Effector memory CD8-positive, alpha-beta T cell (primary cell): ENCODE data around the gene HDAC3.

Experiments used
- ATAC-seq: fragments of 150-1000 bp; cut with Tn5 transposase; replicated peaks from 2 replicates; pipeline ENCODE4 v1.10.0; 2021; ENCODE audit warnings: mild to moderate bottlenecking, moderate library complexity
- DNase-seq, 3 experiments: peaks; one replicate each; pipeline ENCODE4 v3.0.0; 2021
- H3K27ac Mint-ChIP-seq, 2 donors: one replicate each; pipeline ENCODE4 v1.8.0; 2022; ENCODE audit warnings: mild to moderate bottlenecking in 2 of 2, mixed read lengths in 2 of 2, moderate library complexity in 2 of 2
- H3K27me3 Mint-ChIP-seq, 2 donors: one replicate each; pipeline ENCODE4 v1.8.0; 2022; ENCODE audit warnings: mixed read lengths in 2 of 2
- H3K36me3 Mint-ChIP-seq: one replicate; pipeline ENCODE4 v1.8.0; 2022; ENCODE audit warnings: mild to moderate bottlenecking, moderate library complexity, mixed read lengths; ENCODE audit not compliant: insufficient read depth
- H3K4me1 Mint-ChIP-seq, 2 donors: one replicate each; pipeline ENCODE4 v1.8.0; 2022; ENCODE audit warnings: low read depth in 2 of 2, mixed read lengths in 2 of 2
- H3K4me3 Mint-ChIP-seq, 2 donors: one replicate each; pipeline ENCODE4 v1.8.0; 2022; ENCODE audit warnings: mild to moderate bottlenecking in 2 of 2, mixed read lengths in 2 of 2, moderate library complexity in 2 of 2
- H3K9me3 Mint-ChIP-seq, 2 donors: one replicate each; pipeline ENCODE4 v1.8.0; 2022; ENCODE audit warnings: mixed read lengths in 2 of 2

HDAC3 gene

GRCh38 chr5:141672071-141672840, 35.6 kb upstream of the HDAC3 start:
- no peak for DNase-seq
- H3K27me3 Mint-ChIP-seq, result no peaks in the 10 kb centered on the region
- H3K4me3 Mint-ChIP-seq, result no peak overlapping the region
- no peak for ATAC-seq
- H3K36me3 Mint-ChIP-seq, result peaks cover 3% of the 10 kb centered on the region
- no peaks in the 10 kb centered on the region for H3K9me3 Mint-ChIP-seq
- no peak overlapping the region for H3K27ac Mint-ChIP-seq
- H3K4me1 Mint-ChIP-seq, result peaks cover 0 to 2% of the 10 kb centered on the region in 2 donors

GRCh38 chr5:141669520-141669919, 32.9 kb upstream of the HDAC3 start:
- H3K9me3 Mint-ChIP-seq, result no peaks in the 10 kb centered on the region
- peak overlapping the region in 1 of 2 donors; percentile 47 for H3K27ac Mint-ChIP-seq
- peaks cover 5 to 6% of the 10 kb centered on the region in 2 donors for H3K4me1 Mint-ChIP-seq
- no peak for DNase-seq
- peaks cover 6% of the 10 kb centered on the region for H3K36me3 Mint-ChIP-seq
- no peak for ATAC-seq
- H3K27me3 Mint-ChIP-seq, result no peaks in the 10 kb centered on the region
- H3K4me3 Mint-ChIP-seq, result no peak overlapping the region

DNA sequence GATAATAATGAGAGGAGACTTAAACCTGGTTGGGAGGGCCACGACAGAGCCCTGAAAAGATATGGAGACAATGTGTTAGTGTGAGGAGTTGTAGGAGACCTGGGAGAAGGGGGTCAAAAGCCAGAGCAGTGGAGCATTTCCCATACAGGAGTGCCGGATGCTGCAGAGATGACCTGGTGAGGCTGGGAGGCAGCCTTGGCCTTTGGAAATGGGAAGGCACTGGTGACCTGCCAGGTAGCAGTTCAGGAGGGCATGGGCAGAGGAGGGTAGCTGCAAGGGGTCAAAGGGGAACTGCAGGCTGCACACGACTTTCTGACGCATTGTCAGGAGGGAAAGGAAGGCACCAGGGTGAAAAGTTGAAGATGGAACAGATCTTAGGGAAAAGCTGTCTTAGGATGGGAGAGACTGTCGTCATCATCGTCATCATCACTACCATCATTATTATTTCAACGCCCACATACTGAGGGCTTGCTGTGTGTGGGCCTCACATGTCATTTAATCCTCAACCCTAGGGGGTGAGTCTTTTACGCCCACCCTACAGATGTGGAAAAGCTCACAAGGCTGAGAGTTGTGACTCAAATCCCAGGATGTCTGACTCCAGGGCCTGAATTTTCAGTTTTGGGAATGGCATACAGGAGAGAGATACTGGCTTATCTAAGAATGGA, 32.1 kb upstream of the HDAC3 start:
- H3K9me3 Mint-ChIP-seq, result no peaks in the 10 kb centered on the region
- no peaks in the 10 kb centered on the region for H3K27me3 Mint-ChIP-seq
- H3K4me3 Mint-ChIP-seq, result no peak overlapping the region
- ATAC-seq, result no peak
- peaks cover 6% of the 10 kb centered on the region for H3K36me3 Mint-ChIP-seq
- DNase-seq, result no peak
- H3K27ac Mint-ChIP-seq, result peak overlapping the region in 1 of 2 donors; percentile 50
- peaks cover 5 to 6% of the 10 kb centered on the region in 2 donors for H3K4me1 Mint-ChIP-seq

DNA sequence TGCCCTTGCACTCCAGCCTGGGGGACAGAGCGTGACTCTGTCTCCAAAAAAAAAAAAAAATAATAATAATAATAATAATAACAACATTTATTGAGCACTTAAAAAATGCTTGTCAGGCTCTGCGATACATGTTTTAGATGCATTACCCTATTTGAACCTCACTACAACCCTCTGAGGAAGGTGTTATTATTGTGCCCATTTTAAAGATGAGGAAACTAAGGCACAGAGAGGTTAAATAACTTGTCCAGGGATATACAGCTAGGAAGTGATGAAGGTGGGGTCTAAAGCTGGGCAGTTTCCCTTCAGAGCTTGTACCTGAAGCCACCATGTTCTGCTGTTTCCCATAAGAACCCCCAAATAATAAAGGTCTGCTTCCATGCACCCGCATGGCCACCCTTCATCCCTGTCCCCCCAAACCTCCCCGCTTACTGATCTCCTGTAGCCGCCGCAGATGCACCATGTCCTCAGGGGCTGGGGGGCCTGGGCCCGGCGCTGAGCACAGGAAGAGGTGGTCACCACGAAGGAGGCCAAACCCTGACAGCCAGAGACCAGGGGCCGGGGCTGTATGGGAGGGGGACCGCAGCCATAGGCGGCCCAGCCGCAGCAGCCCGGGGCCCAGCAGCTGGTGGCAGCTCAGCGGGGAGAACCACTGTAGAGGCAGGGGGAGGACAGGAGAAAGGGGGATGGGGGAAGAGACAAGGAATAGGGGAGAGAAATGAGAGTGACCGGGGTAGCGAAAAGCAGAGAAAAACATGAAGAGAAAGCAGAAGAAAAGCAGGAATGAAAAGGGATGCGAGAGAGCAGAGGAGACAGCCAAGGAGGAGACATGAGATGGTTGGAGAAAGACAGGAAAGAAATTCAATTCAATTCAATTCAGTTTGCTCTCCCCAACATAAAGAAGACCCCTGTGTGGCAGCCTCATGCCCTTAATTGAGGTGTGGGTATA, 29.6 kb upstream of the HDAC3 start:
- no peaks in the 10 kb centered on the region for H3K9me3 Mint-ChIP-seq
- DNase-seq (no peak), ATAC-seq (no peak)
- peaks cover 5 to 6% of the 10 kb centered on the region in 2 donors for H3K4me1 Mint-ChIP-seq
- no peaks in the 10 kb centered on the region for H3K27me3 Mint-ChIP-seq
- H3K27ac Mint-ChIP-seq, result no peak overlapping the region
- peaks cover 10% of the 10 kb centered on the region for H3K36me3 Mint-ChIP-seq
- H3K4me3 Mint-ChIP-seq, result no peak overlapping the region

- H3K27ac Mint-ChIP-seq, result no peak overlapping the region
- H3K4me3 Mint-ChIP-seq, result no peak overlapping the region
- H3K27me3 Mint-ChIP-seq, result no peaks in the 10 kb centered on the region
- H3K9me3 Mint-ChIP-seq, result no peaks in the 10 kb centered on the region
- DNase-seq, result peak; percentile 56 to 73 (median 67)
- ATAC-seq, result peak; percentile 85
- peaks cover 6% of the 10 kb centered on the region for H3K36me3 Mint-ChIP-seq
- H3K4me1 Mint-ChIP-seq, result peaks cover 5 to 6% of the 10 kb centered on the region in 2 donors
Measured at GRCh38 chr5:141664733-141665461, 28.2 kb upstream of the HDAC3 start.

- Mint-ChIP-seq H3K36me3 (peaks cover 6% of the 10 kb centered on the region), H3K4me3 (no peak overlapping the region), H3K27me3 (no peaks in the 10 kb centered on the region), H3K27ac (no peak overlapping the region), H3K4me1 (peaks cover 4 to 5% of the 10 kb centered on the region in 2 donors), H3K9me3 (no peaks in the 10 kb centered on the region)
- DNase-seq (no peak), ATAC-seq (no peak)
Measured at GRCh38 chr5:141663506-141663905, 26.9 kb upstream of the HDAC3 start.

DNA sequence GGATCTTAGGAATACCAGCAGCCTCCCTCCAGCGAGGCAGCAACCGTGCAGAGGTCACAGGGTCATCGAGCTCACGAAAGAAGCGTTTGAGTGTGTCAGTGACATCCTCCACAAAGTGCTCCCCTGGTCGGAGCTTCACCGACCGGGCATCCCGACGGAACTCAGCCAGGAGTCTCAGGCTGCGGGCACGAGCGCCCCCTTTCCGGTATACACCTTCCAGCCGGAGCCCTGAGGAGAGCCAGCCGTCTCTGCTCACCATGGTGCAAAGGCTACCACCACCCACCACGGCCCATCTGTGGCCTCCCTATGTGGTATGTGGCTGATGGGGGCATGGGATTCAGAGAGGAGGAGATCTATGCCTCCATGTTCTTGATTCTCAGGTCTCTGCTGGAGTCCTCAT, 25.4 kb upstream of the HDAC3 start:
- DNase-seq (no peak), ATAC-seq (no peak)
- peak overlapping the region in 1 of 2 donors; percentile 16 for H3K27ac Mint-ChIP-seq
- no peaks in the 10 kb centered on the region for H3K27me3 Mint-ChIP-seq
- H3K4me3 Mint-ChIP-seq, result no peak overlapping the region
- H3K36me3 Mint-ChIP-seq, result peaks cover 6% of the 10 kb centered on the region
- peaks cover 4 to 5% of the 10 kb centered on the region in 2 donors for H3K4me1 Mint-ChIP-seq
- H3K9me3 Mint-ChIP-seq, result no peaks in the 10 kb centered on the region

- DNase-seq (no peak), ATAC-seq (no peak)
- no peak overlapping the region for H3K4me3 Mint-ChIP-seq
- no peaks in the 10 kb centered on the region for H3K27me3 Mint-ChIP-seq
- H3K36me3 Mint-ChIP-seq, result peaks cover 6% of the 10 kb centered on the region
- H3K4me1 Mint-ChIP-seq, result no peaks in the 10 kb centered on the region
- no peak overlapping the region for H3K27ac Mint-ChIP-seq
- no peaks in the 10 kb centered on the region for H3K9me3 Mint-ChIP-seq
Measured at GRCh38 chr5:141657937-141658545, 21.4 kb upstream of the HDAC3 start.

- no peak for ATAC-seq
- Mint-ChIP-seq H3K9me3 (no peaks in the 10 kb centered on the region), H3K36me3 (peaks cover 6% of the 10 kb centered on the region), H3K4me1 (peaks cover 3% of the 10 kb centered on the region in 2 donors), H3K27ac (no peak overlapping the region), H3K27me3 (no peaks in the 10 kb centered on the region), H3K4me3 (no peak overlapping the region)
- no peak for DNase-seq
Measured at GRCh38 chr5:141657404-141657803, 20.8 kb upstream of the HDAC3 start.

- H3K4me1 Mint-ChIP-seq, result peaks cover 8 to 12% of the 10 kb centered on the region in 2 donors
- peak overlapping the region in 1 of 2 donors; percentile 53 for H3K27ac Mint-ChIP-seq
- H3K4me3 Mint-ChIP-seq, result no peak overlapping the region
- DNase-seq (no peak), ATAC-seq (no peak)
- H3K27me3 Mint-ChIP-seq, result no peaks in the 10 kb centered on the region
- peaks cover 3% of the 10 kb centered on the region for H3K36me3 Mint-ChIP-seq
- H3K9me3 Mint-ChIP-seq, result no peaks in the 10 kb centered on the region
Measured at GRCh38 chr5:141656396-141656795, 19.7 kb upstream of the HDAC3 start.

- Mint-ChIP-seq H3K4me3 (no peak overlapping the region), H3K27me3 (no peaks in the 10 kb centered on the region), H3K4me1 (peaks cover 20 to 25% of the 10 kb centered on the region in 2 donors), H3K9me3 (no peaks in the 10 kb centered on the region), H3K36me3 (peaks cover 3% of the 10 kb centered on the region), H3K27ac (no peak overlapping the region)
- DNase-seq (no peak), ATAC-seq (no peak)
Measured at GRCh38 chr5:141655020-141655419, 18.4 kb upstream of the HDAC3 start.

DNA sequence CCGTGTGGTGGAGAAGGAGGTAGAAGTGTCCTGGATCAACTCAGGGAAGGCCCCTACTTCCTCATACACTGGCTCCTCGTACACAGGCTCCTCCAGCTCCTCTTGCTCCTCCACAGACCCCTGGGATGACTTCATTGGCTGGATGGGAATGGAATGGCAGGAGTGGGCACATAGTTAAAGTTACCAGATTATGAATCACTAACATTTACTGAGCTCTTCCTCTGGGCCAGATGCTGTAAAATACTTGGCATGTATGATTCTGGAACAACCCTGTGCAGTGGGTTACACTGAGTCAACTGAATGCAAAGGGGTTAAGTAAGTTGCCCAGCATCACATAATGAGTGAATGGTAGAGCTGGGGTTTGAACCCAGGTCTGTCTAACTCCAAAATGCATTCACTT, 17.6 kb upstream of the HDAC3 start:
- no peak for DNase-seq
- Mint-ChIP-seq H3K4me1 (peaks cover 27 to 30% of the 10 kb centered on the region in 2 donors), H3K27ac (no peak overlapping the region), H3K27me3 (no peaks in the 10 kb centered on the region), H3K9me3 (no peaks in the 10 kb centered on the region), H3K36me3 (peaks cover 3% of the 10 kb centered on the region), H3K4me3 (no peak overlapping the region)
- no peak for ATAC-seq
